Suppressor macrophage treated with lipopolysaccharide for 1 hour (primary cell): ENCODE measurements around the gene LYST.
"Not testable (repeated sequence)": the region's sequence is repeated elsewhere in the genome, so short reads cannot be mapped to it uniquely, and the experiment has no call there.

Experiments
- DNase-seq, 3 donors: peaks; one replicate each; pipeline ENCODE4 v3.0.0-alpha.2; 2020 to 2022

Gene LYST

DNA sequence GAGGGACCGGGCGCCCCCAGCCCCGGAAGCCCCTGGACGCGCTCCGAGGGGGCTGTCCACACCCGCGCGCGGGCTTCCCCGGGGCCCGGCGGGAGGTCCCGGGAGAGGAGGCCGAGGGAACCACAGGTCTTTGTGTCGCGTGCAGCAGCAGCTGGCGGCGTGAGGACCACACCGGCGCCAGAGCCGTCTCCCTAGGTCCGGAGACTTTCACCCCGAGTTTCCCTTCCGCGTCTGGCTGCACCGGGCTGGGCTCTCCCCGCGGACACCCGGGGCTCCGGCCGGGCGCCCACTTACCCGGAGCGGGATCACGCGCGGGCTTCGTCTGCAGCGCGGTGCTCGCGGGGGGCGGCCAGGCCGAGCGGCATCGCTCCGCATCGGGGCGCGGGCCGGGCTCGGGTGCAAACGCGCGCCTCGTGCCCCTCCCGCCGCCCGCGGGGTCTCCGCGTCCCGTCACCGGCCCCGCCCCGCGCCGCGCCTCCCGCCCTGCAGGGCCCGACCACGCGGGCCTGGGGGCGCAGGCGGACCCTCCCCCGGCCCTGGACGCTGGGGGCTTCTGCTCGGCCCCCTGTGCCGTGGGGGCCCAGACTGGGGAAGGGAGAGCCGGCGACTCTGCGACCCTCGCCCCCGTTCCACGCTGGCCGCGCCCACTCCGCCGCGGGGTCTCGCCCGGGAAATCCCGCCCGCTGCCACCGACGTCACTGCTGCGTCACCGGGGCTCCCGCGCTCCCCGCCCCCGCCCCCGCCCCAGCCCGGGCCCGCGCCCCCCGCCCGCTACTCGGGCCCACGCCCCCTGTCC is 217.1 kb downstream of the LYST start, which contains the start of gene GNG4:
TSS of gene GNG4 (minus strand) at position 417 of the 796 bp plus-strand sequence. CDS start 65,946 bp downstream, outside the sequence.
- DNase-seq = peak; percentile 39 to 69 (median 52)

DNA sequence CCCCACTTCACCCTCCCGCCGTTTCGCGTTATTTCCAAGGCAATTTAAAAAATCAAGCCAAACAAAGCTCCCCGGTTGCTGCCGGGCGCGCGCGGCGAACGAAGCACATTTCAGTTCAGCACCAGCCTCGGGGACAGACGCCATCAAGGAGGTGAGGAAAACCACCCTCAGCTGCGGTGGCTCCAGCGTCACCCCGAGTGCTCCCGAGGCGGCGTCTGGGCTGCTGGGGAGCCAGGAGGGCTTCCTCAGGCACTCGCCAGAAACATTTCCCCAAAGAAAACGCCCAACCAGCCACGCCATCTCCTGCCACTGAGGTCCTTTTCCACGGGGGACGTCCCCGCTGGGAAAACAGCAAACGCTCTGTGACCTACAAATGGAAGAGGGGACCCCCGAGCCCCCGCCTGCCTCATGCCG is 217.7 kb downstream of the LYST start:
- peak; percentile 65 to 80 (median 72) for DNase-seq

DNA sequence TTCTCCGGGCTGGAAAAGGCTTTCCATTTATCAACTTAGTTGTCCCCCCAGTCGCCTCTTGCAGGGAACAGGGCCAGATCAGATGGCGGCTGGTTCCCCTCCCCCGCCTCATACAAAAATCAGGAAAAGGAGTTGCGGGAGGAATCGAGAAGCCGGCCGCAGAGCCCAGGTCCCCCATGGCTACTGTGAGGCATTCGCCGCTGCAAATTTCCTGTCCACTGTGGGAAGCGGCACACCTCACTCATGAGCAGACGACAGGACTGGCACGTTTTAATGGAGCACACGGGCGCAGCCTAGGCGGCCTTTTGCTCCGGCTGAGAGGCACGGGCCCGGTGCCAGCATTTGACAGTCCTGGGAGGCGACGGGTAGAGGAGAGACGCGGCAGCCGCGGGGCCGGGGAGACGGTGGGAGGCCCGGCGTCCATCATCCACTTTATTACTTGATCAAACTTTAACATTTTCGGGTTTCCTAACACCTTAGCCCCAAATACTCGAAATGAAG is 218.2 kb downstream of the LYST start:
- no peak for DNase-seq

DNA sequence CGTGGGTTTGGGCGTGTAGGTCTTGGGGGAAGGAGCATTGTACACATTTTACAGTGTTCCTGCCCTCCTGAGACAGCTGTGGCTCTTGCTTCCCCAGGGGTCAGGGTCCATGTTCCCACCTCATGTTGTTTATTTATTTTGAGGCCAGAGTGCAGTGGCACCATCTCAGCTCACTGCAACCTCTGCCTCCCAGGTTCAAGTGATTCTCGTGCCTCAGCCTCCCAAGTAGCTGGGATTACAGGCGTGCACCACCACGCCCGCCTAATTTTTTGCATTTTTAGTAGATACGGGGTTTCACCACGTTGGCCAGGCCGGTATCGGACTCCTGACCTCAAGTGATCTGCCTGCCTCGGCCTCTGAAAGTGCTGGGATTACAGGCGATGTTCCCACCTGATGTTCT is 219.2 kb downstream of the LYST start:
- not testable (repeated sequence) for DNase-seq

DNA sequence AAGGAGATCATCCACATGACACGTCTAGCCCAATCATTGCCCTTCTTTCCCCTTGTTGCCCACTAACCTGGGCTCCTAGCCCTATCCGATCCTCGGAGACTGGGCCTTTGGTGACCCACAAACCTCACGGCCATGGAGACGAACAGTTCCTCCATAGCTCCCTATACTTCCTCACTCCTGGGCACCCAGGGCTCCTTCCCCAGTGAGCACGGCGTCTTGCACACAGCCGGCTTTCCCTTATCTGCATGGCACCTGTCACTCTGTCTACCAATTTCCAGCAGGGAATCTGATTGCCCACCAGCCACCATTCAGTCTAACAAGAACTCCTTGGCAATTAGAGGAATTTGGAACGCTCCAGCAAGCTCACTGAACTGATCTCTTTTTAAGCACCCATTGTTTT is 220.2 kb downstream of the LYST start:
- DNase-seq = no peak

DNA sequence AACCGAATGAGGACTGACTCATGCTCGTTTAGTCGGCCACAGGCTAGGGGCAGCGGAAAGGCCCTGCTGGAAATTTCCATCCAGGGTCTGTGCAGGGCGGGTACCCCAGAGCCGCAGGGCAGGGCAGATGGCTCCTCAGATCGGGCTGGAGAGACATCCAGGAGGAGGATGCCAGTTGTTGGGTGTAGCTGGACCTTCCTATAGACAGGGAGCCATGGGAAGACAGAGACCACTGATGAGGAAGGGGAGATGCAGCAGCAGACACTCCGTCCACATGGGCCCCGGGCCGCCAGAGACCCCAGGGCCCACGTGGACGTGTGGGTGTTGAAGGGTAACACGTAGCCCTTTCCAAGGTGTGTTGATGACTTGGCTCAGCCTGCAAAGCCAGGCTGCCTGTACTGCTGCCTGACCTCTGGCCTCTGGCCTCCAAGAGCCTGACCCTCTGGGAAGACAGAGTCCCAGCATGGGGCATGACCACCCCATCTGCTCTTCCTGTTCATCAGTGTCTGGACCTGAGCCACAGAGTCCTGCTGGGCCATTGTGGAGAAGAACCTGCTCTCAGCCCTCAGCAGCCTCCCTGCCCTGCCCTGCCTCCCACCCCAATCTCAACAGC is 221.9 kb downstream of the LYST start:
- DNase-seq = peak in 1 of 3 donors; percentile 46

DNA sequence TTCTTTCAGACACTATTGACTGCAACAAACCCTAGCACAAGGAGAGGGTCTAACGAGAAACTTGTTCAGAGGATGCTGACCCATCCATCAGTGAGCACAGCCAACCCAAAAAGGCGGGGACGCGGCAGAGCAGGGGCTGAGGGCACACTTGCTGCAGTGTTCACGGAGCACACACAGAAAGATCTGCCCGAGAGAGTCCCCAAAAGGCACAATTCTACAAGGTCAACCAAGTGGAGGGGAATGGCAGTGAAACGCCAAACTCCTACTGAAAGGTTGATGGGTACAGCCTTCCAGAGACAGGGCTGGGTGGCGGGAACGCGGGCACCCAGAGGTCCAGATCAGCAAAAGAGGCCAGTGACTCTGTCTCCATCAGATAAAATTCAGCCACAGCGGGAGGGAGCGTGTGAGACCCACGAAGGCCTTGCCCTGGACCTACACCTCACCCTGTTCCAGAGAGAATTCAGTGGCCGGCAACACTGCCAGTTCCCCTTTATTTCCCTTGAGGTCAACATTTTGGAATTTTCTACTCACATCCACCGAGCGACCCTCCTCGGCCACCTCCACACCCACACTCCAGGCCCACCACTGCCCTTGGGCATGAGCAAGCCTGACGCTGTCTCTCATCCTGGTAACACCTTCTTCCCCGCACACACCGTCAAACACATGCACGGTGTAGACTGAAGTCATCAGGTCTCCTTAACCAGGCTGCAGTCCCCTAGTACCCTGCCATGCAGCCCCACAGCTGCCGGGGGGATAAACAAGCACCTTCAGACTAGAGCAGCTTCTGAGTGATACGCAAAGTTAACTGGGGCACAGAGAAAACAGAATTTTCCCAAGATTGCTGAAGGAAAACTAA is 222.6 kb downstream of the LYST start:
- no peak for DNase-seq

DNA sequence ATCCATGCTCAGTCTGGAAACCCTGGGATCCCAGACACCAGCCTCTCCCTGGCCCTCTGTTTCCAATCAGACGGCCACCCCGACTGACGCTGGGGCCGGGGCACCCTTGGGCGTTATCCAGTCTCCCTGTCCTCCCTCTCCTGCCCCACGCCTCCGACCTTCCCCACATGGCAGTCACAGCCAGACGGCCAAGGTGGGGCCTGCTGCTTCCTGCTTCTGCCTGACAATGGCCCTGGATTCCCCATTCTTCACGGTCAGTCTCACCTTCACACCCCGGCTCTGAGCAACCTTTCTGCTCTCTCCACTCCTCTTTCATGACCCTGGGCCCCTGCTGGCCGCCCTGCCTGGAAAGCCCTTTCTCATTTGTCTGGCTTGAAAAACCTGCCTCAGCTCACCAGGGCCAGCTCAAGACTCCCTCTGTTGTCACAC is 223.7 kb downstream of the LYST start:
- DNase-seq = no peak

DNA sequence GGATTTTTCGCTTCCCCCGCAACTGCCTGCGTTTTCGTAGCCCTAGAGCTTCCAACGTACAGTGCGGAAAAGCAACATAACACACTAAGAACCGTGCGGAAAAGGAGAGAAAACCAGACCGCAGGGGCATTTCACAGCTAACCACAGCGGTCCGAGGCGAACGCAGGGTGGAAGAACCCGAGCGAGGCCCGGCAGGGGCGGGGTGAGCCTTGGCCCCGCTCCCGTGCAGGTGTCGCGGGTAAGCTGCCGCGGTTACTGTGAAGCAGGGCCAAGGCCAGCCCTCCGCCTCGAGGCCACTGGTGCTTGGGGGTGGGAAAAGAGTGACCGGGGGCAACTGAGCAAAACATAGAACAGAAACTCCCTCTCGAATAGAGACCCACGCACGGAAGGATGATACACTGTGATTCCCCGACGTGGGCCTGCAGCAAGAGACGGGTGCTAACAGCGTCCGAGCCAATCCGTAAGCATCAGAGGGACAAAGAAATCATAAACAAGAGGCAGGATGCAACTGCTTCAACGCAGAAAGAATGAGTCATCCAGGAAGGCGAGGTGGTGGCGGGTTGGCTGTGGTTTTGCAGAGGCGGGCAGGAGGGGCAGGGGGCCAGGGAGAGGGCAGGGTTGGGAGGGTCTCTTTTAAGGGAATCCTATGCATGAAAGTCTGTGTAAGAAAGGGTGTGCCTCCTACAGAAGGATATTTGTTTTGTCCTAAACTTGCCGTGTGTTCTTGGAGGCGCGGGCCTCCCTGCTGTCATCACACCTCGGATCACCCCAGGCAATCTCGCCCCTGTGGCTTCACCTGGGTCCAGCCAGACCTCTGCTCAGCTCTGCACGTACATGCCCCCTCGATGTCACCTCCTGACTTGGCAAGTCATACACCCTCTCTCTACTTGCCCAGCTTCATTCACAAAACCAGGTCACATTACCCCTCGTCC is 224.4 kb downstream of the LYST start:
- DNase-seq = peak; percentile 76 to 89 (median 82)

DNA sequence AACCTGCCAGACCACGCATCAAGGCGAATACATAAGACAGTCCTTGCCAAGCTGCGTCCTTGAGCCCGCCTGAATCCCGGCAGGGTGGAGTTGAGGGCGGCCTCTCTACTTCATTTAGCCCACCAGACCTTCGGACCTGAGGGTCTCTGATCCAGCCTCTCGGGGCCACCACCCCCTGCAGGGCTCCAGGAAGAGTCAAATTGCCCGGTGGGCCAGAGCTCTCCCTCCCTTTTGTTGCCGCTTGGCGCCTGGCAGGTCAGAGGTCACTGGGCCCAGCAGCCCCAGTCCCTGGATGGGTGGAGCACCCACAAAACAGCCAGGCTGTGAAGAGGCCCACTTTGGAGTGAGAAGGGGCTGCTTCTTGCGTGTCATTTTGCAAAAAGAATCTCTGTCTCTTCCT is 226.1 kb downstream of the LYST start:
- no peak for DNase-seq

DNA sequence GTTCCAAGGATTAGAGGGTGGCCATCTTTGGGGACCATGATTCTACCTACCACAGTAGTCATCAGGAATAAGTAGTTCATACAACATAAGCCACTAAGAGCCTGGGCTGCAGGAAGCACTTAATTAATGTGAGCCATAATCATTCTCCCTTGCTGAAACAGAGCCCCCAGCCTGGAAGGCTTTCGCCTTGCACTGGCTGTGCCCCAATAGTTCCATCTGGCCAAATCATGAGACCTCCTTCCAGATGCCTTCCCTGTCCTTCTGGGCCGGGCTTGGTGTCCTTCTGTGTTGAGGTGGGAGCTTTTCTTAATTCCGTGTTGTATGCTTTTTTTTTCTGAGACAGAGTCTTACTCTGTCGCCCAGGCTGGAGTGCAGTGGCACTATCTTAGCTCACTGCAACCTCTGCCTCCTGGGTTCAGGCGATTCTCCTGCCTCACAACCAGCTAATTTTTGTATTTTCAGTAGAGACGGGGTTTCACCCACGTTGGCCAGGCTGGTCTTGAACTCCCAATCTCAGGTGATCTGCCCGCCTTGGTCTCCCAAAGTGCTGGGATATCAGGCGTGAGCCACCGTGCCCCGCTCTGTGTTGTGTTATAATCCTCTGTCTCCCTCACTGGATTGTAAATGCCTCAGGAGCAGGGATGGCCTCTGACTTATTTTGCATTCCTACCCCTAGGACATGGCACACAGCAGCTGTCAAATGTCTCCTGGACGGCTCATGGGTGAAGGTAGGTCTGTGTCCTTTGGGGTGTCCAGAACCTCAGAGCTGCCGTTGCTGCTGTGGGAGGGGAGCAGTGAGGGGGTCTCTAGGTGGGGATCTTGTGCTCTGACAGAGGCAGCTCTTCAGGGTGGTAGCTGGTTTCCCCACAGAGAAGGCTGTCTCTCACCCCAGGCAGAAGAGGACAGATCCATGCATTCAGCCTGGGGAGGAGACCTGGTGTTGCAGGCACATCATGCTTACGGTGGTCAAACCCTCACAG is 227.2 kb downstream of the LYST start:
- DNase-seq = no peak

DNA sequence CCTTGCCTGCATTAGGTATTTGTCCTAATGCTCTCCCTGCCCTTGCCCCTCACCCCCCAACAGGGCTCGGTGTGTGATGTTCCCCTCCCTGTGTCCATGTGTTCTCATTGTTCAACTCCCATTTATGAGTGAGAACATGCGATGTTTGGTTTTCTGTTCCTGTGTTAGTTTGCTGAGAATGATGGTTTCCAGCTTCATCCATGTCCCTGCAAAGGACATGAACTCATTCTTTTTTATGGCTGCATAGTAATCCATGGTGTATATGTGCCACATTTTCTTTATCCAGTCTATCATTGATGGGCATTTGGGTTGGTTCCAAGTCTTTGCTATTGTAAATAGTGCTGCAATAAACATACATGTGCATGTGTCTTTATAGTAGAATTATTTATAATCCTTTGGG is 228.1 kb downstream of the LYST start:
- not testable (repeated sequence) for DNase-seq

DNA sequence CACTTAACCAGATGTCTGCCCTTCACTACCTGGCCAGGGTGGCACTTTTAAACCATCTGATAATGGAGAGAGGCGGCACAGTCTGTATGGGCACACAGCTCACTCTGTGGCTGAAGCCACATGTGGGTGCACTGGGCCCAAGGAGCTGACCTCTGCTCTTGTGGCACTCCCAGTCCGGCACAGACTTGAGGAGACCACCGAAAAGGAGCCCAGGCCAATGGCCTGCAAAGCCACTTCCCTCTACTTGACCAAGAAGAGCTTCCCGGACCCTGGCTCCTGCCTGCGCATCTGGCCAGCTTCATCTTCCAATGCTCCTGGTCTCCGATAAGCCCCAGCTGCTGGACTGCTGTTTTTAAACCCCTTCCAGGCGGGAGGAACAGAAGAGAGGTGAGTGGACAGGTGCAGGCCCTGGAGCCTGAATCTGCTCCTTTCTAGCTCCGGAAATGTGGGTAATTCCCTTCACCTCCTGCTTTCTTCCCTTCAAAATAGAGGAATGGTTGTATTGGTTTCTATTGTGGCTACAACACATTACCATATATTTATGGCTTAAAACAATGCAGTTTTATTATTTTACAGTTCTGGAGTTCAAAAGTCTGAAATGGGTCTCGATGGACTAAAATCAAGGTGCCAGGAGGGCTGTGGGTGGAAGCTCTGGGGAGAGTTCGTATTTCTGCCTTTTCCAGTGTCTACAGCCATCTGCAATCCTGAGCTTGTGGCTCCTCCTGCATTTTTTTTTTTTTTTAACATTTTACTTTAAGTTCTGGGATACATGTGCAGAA is 228.8 kb downstream of the LYST start:
- DNase-seq = no peak

DNA sequence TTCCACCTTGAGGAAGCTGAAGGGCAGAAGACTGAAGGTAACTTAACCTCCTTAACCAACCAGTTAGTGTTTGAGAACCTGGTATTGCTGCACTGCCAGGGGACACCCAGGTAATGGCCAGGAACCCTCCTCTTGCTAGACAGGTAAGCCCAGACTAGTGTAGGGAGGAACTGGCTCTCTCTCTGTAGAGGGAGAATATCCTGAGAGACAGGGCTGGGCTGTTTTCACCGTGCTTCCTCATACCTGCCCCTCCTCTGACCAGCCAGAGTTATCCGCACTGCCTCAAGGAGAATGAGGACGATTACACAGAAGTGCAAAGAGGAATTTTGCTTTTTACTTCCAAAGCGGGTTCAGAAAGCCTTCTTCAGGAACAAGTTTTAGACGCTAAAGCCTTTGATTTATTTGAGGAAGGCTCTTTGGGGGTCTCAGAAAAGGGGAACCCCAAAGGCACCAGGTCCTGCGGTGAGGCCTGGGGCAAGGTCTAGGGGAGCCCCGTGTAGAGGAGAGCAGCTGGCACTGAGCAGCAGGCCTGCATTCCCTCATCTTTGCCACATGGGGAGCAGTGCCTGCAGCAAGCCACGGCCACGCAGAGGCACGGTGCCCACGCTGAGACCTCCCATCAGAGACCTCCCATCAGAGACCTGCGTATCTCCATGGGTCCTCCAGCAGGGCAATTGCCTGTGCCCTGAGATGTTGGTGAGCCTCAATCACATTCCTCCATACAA is 230.6 kb downstream of the LYST start:
- DNase-seq = no peak

DNA sequence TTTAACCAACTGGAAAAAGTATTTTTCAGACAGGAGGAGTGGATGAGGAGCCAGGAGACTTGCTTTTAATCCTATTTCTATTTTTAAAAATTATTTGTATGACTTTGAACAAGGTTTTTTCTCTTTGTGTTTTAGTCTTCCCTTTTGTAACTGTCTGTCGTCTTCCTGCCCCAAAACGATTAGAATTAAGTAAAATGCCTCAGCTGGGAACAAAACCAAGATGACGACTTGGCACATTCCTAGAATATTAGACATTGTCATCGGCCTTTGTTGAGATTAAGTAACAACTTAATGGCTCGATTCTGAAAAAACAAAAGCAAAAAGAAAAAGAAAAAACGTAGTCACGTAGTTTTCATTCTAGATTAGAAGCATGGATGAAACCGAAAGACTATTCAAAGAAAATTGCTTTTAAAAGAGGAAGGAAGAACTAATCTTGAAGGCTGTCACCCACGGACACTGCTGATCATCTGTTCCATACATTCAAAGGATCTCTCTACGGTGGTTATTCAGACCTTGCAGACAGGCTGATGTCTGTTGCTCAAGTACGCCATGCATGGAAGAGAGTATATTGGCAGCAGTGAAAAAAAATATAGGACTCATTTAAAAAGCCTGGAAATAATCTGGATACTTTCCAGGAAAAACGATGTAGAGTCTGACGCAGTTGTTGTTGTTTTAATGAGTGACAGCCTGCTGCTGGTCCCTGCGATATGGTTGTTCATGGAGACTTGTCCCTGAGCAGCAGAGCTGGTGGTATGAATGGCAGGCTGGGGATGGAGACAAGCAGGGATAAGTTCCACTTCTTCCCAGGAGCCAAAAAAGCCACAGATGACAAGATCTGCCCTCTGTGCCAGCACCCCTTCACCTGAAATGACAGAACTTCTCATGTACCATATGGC is 234.0 kb downstream of the LYST start:
- peak; percentile 62 to 81 (median 63) for DNase-seq

DNA sequence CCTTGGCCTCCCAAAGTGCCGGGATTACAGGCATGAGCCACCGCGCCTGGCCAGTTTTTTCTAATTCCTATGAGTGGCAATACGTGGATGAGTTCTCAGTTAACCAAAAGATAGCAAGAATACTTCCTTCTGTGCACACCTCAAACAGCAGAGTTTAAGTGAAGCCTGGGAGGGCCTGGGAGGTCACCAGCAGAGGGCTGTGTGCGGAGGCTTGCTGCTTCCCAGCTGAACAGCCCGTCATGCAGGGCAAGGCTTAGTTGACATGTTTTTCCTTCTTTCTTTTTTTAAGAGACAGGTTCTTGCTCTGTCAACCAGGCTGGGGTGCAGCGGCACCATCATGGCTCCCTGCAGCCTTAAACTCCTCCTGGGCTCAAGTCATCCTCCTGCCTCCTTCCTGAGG is 234.9 kb downstream of the LYST start:
- no peak for DNase-seq

DNA sequence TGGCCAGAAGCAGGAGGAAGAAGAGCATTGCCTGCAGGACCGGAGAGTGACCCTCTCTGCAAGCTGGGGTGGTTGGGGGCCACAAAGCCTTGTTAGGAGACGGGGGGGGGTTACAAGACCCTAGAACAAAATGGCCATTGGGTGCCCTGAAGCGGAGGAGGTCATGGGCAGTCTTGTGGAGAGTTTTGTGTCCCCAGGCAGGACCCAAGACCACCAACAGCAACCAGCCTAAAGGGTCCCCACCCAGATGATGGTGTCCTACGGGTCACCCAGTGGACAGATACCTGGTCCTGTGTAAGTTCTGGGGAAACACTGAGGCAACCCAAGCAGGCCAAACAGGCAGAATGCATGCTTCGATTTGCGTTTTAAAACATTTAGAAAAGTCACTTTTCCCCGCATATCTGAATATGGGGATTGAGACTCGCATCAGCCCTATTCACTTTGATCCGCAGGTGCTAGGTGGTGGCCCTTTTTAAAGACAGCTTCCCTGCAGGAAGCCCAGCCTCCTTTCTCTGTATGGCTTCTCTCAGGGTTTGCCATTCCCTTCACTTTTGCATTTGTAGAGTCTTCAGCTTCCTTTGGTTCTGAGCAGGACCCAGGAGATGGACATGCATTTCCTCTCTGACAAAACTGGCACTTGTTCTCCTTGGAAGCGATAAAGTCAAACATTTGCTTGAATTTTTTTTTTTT is 238.2 kb downstream of the LYST start:
- DNase-seq = no peak

DNA sequence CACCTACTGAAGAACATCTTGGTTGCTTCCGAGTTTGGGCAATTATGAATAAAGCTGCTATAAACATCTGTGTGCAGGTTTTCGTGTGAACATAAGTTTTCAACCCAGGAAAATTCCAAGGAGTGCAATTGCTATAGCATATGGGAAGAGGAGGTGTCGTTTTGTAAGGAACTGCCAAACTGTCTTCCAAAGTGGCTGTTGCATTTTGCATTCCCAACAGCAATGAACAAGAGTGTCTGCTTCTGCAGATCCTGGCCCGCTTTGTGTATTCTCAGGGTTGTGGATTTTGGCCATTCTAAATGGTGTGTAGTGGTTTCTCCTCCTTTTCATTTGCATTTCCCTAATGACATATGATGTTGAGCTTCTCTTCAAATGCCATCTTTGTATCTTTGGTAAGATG is 240.9 kb downstream of the LYST start:
- DNase-seq = no peak
